Measurements from ENCODE around the gene SPATA17. TPM values are rescaled to one million over a fixed set of nuclear protein-coding genes. Genes with fewer than 3 reads are reported as not detected.

SPATA17 gene
- total and polyA plus RNA-seq, 4 donors, result 3.3 to 13.4 (median 7.0) TPM

- DNase-seq (peak in 1 of 3 donors; percentile 19), ATAC-seq (ENCODE audit: insufficient read depth, low FRiP score) (no peak)
- 4 to 9% methylated on average over 3 of the region's 3 CpGs for WGBS, 2 donors
- Histone ChIP-seq H3K27me3 (ENCODE audit: control insufficient read depth in 3 of 3, insufficient read depth in 3 of 3, low read length in 2 of 3) (no peaks in the 10 kb centered on the region), H3K9me3 (ENCODE audit: control insufficient read depth in 4 of 4, insufficient read depth in 3 of 4, low read length in 3 of 4) (no peaks in the 10 kb centered on the region), H3K9ac (ENCODE audit: insufficient read depth in 1 of 2, low read length in 2 of 2) (no peak overlapping the region), H3K36me3 (ENCODE audit: control insufficient read depth in 4 of 4, insufficient read depth in 4 of 4, low read length in 4 of 4) (no peaks in the 10 kb centered on the region), H3K27ac (ENCODE audit: low read depth in 1 of 2, low read length in 1 of 2) (no peak overlapping the region), H3K4me1 (ENCODE audit: control insufficient read depth in 5 of 5, insufficient read depth in 5 of 5, low read length in 5 of 5) (peaks cover 0 to 15% (median 8%) of the 10 kb centered on the region in 5 donors), H3K4me3 (no peak overlapping the region)
- TF ChIP-seq CTCF (IDR thresholded peaks at IDR 0.05; ENCODE audit: control extremely low read depth, extremely low read depth), result no peak
Observed at GRCh38 chr1:217627431-217627830, 3.7 kb upstream of the SPATA17 start.

- Histone ChIP-seq H3K4me3 (no peak overlapping the region), H3K4me1 (ENCODE audit: control insufficient read depth in 5 of 5, insufficient read depth in 5 of 5, low read length in 5 of 5) (no peaks in the 10 kb centered on the region), H3K36me3 (ENCODE audit: control insufficient read depth in 4 of 4, insufficient read depth in 4 of 4, low read length in 4 of 4) (no peaks in the 10 kb centered on the region), H3K27me3 (ENCODE audit: control insufficient read depth in 3 of 3, insufficient read depth in 3 of 3, low read length in 2 of 3) (no peaks in the 10 kb centered on the region), H3K9me3 (ENCODE audit: control insufficient read depth in 4 of 4, insufficient read depth in 3 of 4, low read length in 3 of 4) (no peaks in the 10 kb centered on the region), H3K27ac (ENCODE audit: low read depth in 1 of 2, low read length in 1 of 2) (no peak overlapping the region), H3K9ac (ENCODE audit: insufficient read depth in 1 of 2, low read length in 2 of 2) (no peak overlapping the region)
- WGBS, 2 donors, result 66% methylated on average over 6 of the region's 6 CpGs
- no peak for TF ChIP-seq CTCF (IDR thresholded peaks at IDR 0.05; ENCODE audit: control extremely low read depth, extremely low read depth)
- DNase-seq (no peak), ATAC-seq (ENCODE audit: insufficient read depth, low FRiP score) (no peak)
Observed at GRCh38 chr1:217642455-217642854, 11.3 kb downstream of the SPATA17 start.

- no peak for TF ChIP-seq CTCF (IDR thresholded peaks at IDR 0.05; ENCODE audit: control extremely low read depth, extremely low read depth)
- no peak overlapping the region for H3K9ac ChIP-seq (ENCODE audit: insufficient read depth in 1 of 2, low read length in 2 of 2)
- 89 to 93% methylated on average over 13 of the region's 13 CpGs for WGBS, 2 donors
Observed at GRCh38 chr1:217647791-217648190, 16.6 kb downstream of the SPATA17 start.

GRCh38 chr1:217650674-217651073 is 19.5 kb downstream of the SPATA17 start:
- ATAC-seq (ENCODE audit: insufficient read depth, low FRiP score), result no peak
- TF ChIP-seq CTCF (IDR thresholded peaks at IDR 0.05; ENCODE audit: control extremely low read depth, extremely low read depth), result no peak

More at GRCh38 chr1:217647791-217648190, 16.6 kb downstream of the SPATA17 start:
- Histone ChIP-seq H3K4me1 (ENCODE audit: control insufficient read depth in 5 of 5, insufficient read depth in 5 of 5, low read length in 5 of 5) (no peaks in the 10 kb centered on the region), H3K9me3 (ENCODE audit: control insufficient read depth in 4 of 4, insufficient read depth in 3 of 4, low read length in 3 of 4) (no peaks in the 10 kb centered on the region), H3K27me3 (ENCODE audit: control insufficient read depth in 3 of 3, insufficient read depth in 3 of 3, low read length in 2 of 3) (no peaks in the 10 kb centered on the region), H3K4me3 (no peak overlapping the region), H3K36me3 (ENCODE audit: control insufficient read depth in 4 of 4, insufficient read depth in 4 of 4, low read length in 4 of 4) (no peaks in the 10 kb centered on the region), H3K27ac (ENCODE audit: low read depth in 1 of 2, low read length in 1 of 2) (no peak overlapping the region)
- DNase-seq (no peak), ATAC-seq (ENCODE audit: insufficient read depth, low FRiP score) (no peak)

More at GRCh38 chr1:217650674-217651073, 19.5 kb downstream of the SPATA17 start:
- H3K4me3 ChIP-seq, result no peak overlapping the region
- no peaks in the 10 kb centered on the region for H3K9me3 ChIP-seq (ENCODE audit: control insufficient read depth in 4 of 4, insufficient read depth in 3 of 4, low read length in 3 of 4)
- no peak for DNase-seq
- no peaks in the 10 kb centered on the region for H3K4me1 ChIP-seq (ENCODE audit: control insufficient read depth in 5 of 5, insufficient read depth in 5 of 5, low read length in 5 of 5)
- H3K27me3 ChIP-seq (ENCODE audit: control insufficient read depth in 3 of 3, insufficient read depth in 3 of 3, low read length in 2 of 3), result no peaks in the 10 kb centered on the region
- 95 to 98% methylated on average over 4 of the region's 4 CpGs for WGBS, 2 donors
- no peak overlapping the region for H3K27ac ChIP-seq (ENCODE audit: low read depth in 1 of 2, low read length in 1 of 2)
- no peaks in the 10 kb centered on the region for H3K36me3 ChIP-seq (ENCODE audit: control insufficient read depth in 4 of 4, insufficient read depth in 4 of 4, low read length in 4 of 4)
- no peak overlapping the region for H3K9ac ChIP-seq (ENCODE audit: insufficient read depth in 1 of 2, low read length in 2 of 2)
